ENCODE data around the gene GNS. TPM values are rescaled to one million over a fixed set of nuclear protein-coding genes. Genes with fewer than 3 reads are reported as not detected.

Gene GNS
- total and polyA plus RNA-seq, 2 of the 13 experiments (the other 11 are each of a cell fraction or from before 2014, with no cell fraction given): 49.8 to 51.0 TPM

DNA sequence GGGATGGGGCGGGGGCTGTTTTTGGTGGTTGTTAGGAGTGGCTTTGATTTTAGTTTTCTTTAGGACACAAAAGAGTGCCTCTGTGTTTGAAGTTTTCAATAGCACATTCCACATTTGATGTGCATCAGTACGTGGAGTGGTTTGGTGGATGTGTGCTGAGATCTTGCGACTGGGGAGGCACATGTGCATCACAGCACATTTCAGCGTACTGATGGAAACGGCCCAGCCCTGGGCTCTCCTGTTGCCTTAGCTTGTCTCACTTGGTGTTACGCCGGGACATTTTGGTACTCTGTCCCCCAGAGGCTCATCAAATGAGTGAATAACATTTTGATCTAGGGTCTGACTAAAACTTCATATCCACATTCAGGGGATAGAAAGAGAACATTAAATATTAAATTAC lies 70.5 kb downstream of the GNS start:
- in situ Hi-C loops (cut with HindIII; ENCODE audit: extremely low pct_ligation_motif_present, low pct_unique_long_range_greater_than_20kb): no loop called here

DNA sequence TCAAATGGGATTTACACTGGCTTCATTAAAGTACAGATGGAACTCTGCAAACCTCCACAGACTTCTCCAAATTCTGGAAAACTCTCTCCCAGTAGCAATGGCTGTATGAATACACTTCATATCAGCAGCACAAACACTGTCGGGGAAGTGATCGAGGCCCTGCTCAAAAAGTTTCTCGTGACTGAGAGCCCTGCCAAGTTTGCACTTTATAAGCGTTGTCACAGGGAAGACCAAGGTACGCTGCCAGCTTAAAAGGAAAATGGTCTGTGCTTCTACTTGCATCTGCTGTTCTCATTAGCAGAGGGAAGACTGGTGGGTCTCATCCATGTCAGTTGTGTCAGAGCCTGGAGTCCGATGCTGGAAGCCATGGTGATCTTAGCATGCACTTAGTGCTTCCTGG lies 71.0 kb downstream of the GNS start:
- intact Hi-C loops (cut with micrococcal nuclease; ENCODE audit: unreplicated experiment) (no loop called here), in situ Hi-C loops (cut with HindIII; ENCODE audit: extremely low pct_ligation_motif_present, low pct_unique_long_range_greater_than_20kb) (no loop called here)
- no peak overlapping the region for H3K4me2 ChIP-seq (ENCODE audit: low read depth, low read length)
- ChIA-PET POLR2A (no interaction called here), CTCF (ENCODE audit: low intra/inter-chr PET ratio, low total read pairs) (no interaction called here)
- no peaks in the 10 kb centered on the region for H3K9me3 ChIP-seq (ENCODE audit: low read length)
- 97% methylated on average over 6 of the region's 6 CpGs for WGBS (ENCODE audit: low lambda C conversion rate)
- ATAC-seq (no peak), DNase-seq (ENCODE audit: low spot score) (no peak), FAIRE-seq (no peak)
- H3K9ac ChIP-seq (ENCODE audit: insufficient read depth, low read depth, low read length): no peak overlapping the region
- peak overlapping the region; percentile 31 for H3K27ac ChIP-seq (ENCODE audit: extremely low read length, insufficient read depth, low read length)
- H3K36me3 ChIP-seq (replicated peaks in 1 of 2; ENCODE audit: control insufficient read depth in 1 of 2, insufficient read depth in 2 of 2, low read length in 2 of 2): peaks cover 16 to 30% of the 10 kb centered on the region in 2 experiments; a peak in 4 of 5 replicates
- peaks cover 6% of the 10 kb centered on the region for H3K79me2 ChIP-seq (ENCODE audit: insufficient read depth, low read length)
- H2AFZ ChIP-seq (ENCODE audit: low read length): no peak overlapping the region
- BruUV-seq (replicated peaks): no TSS peak
- H3K4me3 ChIP-seq (replicated peaks in 1 of 3; ENCODE audit: insufficient read depth in 1 of 3, low read depth in 2 of 3, low read length in 3 of 3): no peak overlapping the region
- peaks cover 42% of the 10 kb centered on the region for H3K4me1 ChIP-seq (ENCODE audit: insufficient read depth, low read length)
- H3K27me3 ChIP-seq (ENCODE audit: control insufficient read depth in 1 of 2, insufficient read depth in 2 of 2, low read length in 2 of 2): no peaks in the 10 kb centered on the region
- H4K20me1 ChIP-seq (ENCODE audit: insufficient read depth, low read length): no peaks in the 10 kb centered on the region
- TF ChIP-seq DPF2 (CRISPR knock-in tag; IDR thresholded peaks at IDR 0.05; ENCODE audit: borderline replicate concordance, low read depth): no peak
- no peak for TF ChIP-seq FIP1L1 (IDR thresholded peaks at IDR 0.05; ENCODE audit: borderline replicate concordance, insufficient read depth, low read depth, low read length)
- TF ChIP-seq, protein P1, sequence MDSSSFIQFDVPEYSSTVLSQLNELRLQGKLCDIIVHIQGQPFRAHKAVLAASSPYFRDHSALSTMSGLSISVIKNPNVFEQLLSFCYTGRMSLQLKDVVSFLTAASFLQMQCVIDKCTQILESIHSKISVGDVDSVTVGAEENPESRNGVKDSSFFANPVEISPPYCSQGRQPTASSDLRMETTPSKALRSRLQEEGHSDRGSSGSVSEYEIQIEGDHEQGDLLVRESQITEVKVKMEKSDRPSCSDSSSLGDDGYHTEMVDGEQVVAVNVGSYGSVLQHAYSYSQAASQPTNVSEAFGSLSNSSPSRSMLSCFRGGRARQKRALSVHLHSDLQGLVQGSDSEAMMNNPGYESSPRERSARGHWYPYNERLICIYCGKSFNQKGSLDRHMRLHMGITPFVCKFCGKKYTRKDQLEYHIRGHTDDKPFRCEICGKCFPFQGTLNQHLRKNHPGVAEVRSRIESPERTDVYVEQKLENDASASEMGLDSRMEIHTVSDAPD (CRISPR knock-in tag; IDR thresholded peaks at IDR 0.05): no peak
- TF ChIP-seq, protein P2, sequence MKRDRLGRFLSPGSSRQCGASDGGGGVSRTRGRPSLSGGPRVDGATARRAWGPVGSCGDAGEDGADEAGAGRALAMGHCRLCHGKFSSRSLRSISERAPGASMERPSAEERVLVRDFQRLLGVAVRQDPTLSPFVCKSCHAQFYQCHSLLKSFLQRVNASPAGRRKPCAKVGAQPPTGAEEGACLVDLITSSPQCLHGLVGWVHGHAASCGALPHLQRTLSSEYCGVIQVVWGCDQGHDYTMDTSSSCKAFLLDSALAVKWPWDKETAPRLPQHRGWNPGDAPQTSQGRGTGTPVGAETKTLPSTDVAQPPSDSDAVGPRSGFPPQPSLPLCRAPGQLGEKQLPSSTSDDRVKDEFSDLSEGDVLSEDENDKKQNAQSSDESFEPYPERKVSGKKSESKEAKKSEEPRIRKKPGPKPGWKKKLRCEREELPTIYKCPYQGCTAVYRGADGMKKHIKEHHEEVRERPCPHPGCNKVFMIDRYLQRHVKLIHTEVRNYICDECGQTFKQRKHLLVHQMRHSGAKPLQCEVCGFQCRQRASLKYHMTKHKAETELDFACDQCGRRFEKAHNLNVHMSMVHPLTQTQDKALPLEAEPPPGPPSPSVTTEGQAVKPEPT (CRISPR knock-in tag; IDR thresholded peaks at IDR 0.05; ENCODE audit: low read depth): no peak
- TF ChIP-seq DNMT3B (CRISPR knock-in tag; conservative IDR thresholded peaks at IDR 0.05): no peak
- no peak for TF ChIP-seq ZNF430 (CRISPR knock-in tag; IDR thresholded peaks at IDR 0.05)
- no peak for TF ChIP-seq ADNP (CRISPR knock-in tag; IDR thresholded peaks at IDR 0.05)
- TF ChIP-seq, protein P3, sequence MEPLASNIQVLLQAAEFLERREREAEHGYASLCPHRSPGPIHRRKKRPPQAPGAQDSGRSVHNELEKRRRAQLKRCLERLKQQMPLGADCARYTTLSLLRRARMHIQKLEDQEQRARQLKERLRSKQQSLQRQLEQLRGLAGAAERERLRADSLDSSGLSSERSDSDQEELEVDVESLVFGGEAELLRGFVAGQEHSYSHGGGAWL (CRISPR knock-in tag; IDR thresholded peaks at IDR 0.05): no peak

More for the DNA sequence above, 70.5 kb downstream of the GNS start:
- peaks cover 18 to 33% of the 10 kb centered on the region in 2 experiments; a peak in 4 of 5 replicates for H3K36me3 ChIP-seq (replicated peaks in 1 of 2; ENCODE audit: control insufficient read depth in 1 of 2, insufficient read depth in 2 of 2, low read length in 2 of 2)
- DNase-seq (ENCODE audit: low spot score) (no peak), ATAC-seq (no peak), FAIRE-seq (no peak)
- H3K4me3 ChIP-seq (replicated peaks in 1 of 3; ENCODE audit: insufficient read depth in 1 of 3, low read depth in 2 of 3, low read length in 3 of 3): no peak overlapping the region
- H3K27ac ChIP-seq (ENCODE audit: extremely low read length, insufficient read depth, low read length): no peak overlapping the region
- no peak overlapping the region for H2AFZ ChIP-seq (ENCODE audit: low read length)
- no peak for TF ChIP-seq MYNN (CRISPR knock-in tag; IDR thresholded peaks at IDR 0.05; ENCODE audit: low read depth)
- TF ChIP-seq KLF12 (CRISPR knock-in tag; IDR thresholded peaks at IDR 0.05; ENCODE audit: borderline replicate concordance): no peak
- no peak for TF ChIP-seq FOXM1 (CRISPR knock-in tag; IDR thresholded peaks at IDR 0.05)
- TF ChIP-seq, protein P4, sequence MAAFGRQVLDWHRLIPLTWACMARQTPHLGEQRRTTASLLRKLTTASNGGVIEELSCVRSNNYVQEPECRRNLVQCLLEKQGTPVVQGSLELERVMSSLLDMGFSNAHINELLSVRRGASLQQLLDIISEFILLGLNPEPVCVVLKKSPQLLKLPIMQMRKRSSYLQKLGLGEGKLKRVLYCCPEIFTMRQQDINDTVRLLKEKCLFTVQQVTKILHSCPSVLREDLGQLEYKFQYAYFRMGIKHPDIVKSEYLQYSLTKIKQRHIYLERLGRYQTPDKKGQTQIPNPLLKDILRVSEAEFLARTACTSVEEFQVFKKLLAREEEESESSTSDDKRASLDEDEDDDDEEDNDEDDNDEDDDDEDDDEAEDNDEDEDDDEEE (CRISPR knock-in tag; IDR thresholded peaks at IDR 0.05): no peak
- no peak for TF ChIP-seq ZSCAN21 (CRISPR knock-in tag; IDR thresholded peaks at IDR 0.05; ENCODE audit: borderline replicate concordance)
- TF ChIP-seq NR1H2 (CRISPR knock-in tag; IDR thresholded peaks at IDR 0.05; ENCODE audit: borderline replicate concordance, low read depth): no peak
- no peak for TF ChIP-seq ZNF484 (CRISPR knock-in tag; IDR thresholded peaks at IDR 0.05; ENCODE audit: borderline replicate concordance, low read depth)
- no peak for TF ChIP-seq TEAD3 (CRISPR knock-in tag; optimal IDR thresholded peaks at IDR 0.05; ENCODE audit: borderline replicate concordance)
- TF ChIP-seq NFYB (CRISPR knock-in tag; IDR thresholded peaks at IDR 0.05): no peak
- TF ChIP-seq ZNF256 (CRISPR knock-in tag; conservative IDR thresholded peaks at IDR 0.05): no peak
- TF ChIP-seq, protein P5, sequence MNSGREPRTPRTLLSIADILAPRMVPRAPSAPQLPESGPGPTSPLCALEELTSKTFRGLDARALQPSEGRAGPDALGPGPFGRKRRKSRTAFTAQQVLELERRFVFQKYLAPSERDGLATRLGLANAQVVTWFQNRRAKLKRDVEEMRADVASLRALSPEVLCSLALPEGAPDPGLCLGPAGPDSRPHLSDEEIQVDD (CRISPR knock-in tag; IDR thresholded peaks at IDR 0.05; ENCODE audit: borderline replicate concordance): no peak
- H3K4me1 ChIP-seq (ENCODE audit: insufficient read depth, low read length): peaks cover 37% of the 10 kb centered on the region
- ChIA-PET POLR2A (no interaction called here), CTCF (ENCODE audit: low intra/inter-chr PET ratio, low total read pairs) (no interaction called here)
- peaks cover under 1% of the 10 kb centered on the region for H3K79me2 ChIP-seq (ENCODE audit: insufficient read depth, low read length)
- no peaks in the 10 kb centered on the region for H3K27me3 ChIP-seq (ENCODE audit: control insufficient read depth in 1 of 2, insufficient read depth in 2 of 2, low read length in 2 of 2)
- intact Hi-C loops (cut with micrococcal nuclease; ENCODE audit: unreplicated experiment): no loop called here
- no peaks in the 10 kb centered on the region for H4K20me1 ChIP-seq (ENCODE audit: insufficient read depth, low read length)
- H3K9ac ChIP-seq (ENCODE audit: insufficient read depth, low read depth, low read length): no peak overlapping the region
- no peak overlapping the region for H3K4me2 ChIP-seq (ENCODE audit: low read depth, low read length)
- no peaks in the 10 kb centered on the region for H3K9me3 ChIP-seq (ENCODE audit: low read length)
- 100% methylated on average over 5 of the region's 7 CpGs for WGBS (ENCODE audit: low lambda C conversion rate)
- no TSS peak for BruUV-seq (replicated peaks)

Measured in HepG2 (cell line).